Measurements from ENCODE around the gene WWC2. TPM values are rescaled to one million over a fixed set of nuclear protein-coding genes. Genes with fewer than 3 reads are reported as not detected.

Gene WWC2
- total and polyA plus RNA-seq, 2 experiments from 2014 or later: 50.5 to 74.2 TPM

DNA sequence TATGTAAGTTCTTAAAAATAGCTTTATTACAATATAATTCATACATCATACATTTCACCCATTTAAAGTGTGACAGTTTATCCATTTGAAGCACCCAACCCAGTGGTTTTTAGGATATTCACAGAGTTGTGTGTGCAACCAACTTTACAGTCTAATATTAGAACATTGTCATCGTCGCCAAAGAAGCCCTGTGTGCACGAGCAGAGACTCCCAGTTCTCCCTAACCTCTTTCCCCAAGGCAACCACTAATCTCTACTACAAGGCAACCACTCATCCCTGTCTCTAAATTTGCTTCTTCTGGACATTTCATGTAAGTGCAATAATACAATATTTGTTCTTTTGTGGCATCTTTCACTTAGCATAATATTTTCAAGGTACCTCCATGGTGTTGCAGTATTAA lies 173.3 kb downstream of the WWC2 start (continued):
- TF ChIP-seq, protein P1, sequence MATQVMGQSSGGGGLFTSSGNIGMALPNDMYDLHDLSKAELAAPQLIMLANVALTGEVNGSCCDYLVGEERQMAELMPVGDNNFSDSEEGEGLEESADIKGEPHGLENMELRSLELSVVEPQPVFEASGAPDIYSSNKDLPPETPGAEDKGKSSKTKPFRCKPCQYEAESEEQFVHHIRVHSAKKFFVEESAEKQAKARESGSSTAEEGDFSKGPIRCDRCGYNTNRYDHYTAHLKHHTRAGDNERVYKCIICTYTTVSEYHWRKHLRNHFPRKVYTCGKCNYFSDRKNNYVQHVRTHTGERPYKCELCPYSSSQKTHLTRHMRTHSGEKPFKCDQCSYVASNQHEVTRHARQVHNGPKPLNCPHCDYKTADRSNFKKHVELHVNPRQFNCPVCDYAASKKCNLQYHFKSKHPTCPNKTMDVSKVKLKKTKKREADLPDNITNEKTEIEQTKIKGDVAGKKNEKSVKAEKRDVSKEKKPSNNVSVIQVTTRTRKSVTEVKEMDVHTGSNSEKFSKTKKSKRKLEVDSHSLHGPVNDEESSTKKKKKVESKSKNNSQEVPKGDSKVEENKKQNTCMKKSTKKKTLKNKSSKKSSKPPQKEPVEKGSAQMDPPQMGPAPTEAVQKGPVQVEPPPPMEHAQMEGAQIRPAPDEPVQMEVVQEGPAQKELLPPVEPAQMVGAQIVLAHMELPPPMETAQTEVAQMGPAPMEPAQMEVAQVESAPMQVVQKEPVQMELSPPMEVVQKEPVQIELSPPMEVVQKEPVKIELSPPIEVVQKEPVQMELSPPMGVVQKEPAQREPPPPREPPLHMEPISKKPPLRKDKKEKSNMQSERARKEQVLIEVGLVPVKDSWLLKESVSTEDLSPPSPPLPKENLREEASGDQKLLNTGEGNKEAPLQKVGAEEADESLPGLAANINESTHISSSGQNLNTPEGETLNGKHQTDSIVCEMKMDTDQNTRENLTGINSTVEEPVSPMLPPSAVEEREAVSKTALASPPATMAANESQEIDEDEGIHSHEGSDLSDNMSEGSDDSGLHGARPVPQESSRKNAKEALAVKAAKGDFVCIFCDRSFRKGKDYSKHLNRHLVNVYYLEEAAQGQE (IDR thresholded peaks at IDR 0.05; ENCODE audit: unreplicated experiment): no peak
- TF ChIP-seq STAT1 (IDR thresholded peaks at IDR 0.05; ENCODE audit: unreplicated experiment) (no peak), ZNF114 (CRISPR knock-in tag; IDR thresholded peaks at IDR 0.05) (no peak)

DNA sequence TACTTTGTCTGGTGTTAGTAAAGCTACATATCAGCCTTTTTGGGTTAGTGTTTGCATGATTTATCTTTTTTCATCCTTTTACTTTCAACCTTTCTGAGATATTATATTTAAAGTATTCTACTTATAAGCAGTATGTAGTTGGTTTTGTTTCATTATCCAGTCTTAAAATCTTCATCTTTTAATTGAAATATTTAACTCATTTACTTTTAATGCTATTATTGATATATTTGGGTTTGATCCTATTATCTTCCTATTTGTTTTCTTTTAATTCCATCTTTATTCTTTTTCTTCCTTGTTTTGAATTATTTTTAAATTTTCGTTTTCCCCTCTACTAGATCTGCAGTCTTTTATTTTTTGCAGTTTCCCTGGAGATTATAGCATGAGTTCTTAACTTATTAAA lies 177.0 kb downstream of the WWC2 start:
- DNase-seq (ENCODE audit: low spot score) (no peak), ATAC-seq (no peak)
- H3K9me3 Mint-ChIP-seq: peaks cover 23% of the 10 kb centered on the region; the same call in 2 of the 3 replicates
- Histone ChIP-seq H3F3A (replicated peaks; ENCODE audit: low read depth) (no peaks in the 10 kb centered on the region), H3K9me2 (ENCODE audit: insufficient read depth) (no peaks in the 10 kb centered on the region), H3K4me1 (ENCODE audit: insufficient read depth) (no peaks in the 10 kb centered on the region), H3K4me3 (no peak overlapping the region), H3K79me2 (replicated peaks; ENCODE audit: insufficient read depth) (no peaks in the 10 kb centered on the region; the same call in 1 of the 2 replicates), H4K20me1 (replicated peaks; ENCODE audit: insufficient read depth) (no peaks in the 10 kb centered on the region), H3K27ac (ENCODE audit: low read depth) (no peak overlapping the region), H2AFZ (no peak overlapping the region), H3K36me3 (ENCODE audit: insufficient read depth) (peaks cover 52% of the 10 kb centered on the region), H3K27me3 (ENCODE audit: insufficient read depth) (no peaks in the 10 kb centered on the region), H3K4me2 (no peak overlapping the region)
- no peak overlapping the region for H3K27ac Mint-ChIP-seq
- no peaks in the 10 kb centered on the region for H3K4me1 Mint-ChIP-seq
- H3K4me3 Mint-ChIP-seq: no peak overlapping the region
- peaks cover 1% of the 10 kb centered on the region for H3K27me3 Mint-ChIP-seq (ENCODE audit: insufficient read depth, low read depth, poor library complexity)
- TF ChIP-seq EZH2 (IDR thresholded peaks at IDR 0.05; ENCODE audit: low read depth, unreplicated experiment): no peak
- TF ChIP-seq, protein P2, sequence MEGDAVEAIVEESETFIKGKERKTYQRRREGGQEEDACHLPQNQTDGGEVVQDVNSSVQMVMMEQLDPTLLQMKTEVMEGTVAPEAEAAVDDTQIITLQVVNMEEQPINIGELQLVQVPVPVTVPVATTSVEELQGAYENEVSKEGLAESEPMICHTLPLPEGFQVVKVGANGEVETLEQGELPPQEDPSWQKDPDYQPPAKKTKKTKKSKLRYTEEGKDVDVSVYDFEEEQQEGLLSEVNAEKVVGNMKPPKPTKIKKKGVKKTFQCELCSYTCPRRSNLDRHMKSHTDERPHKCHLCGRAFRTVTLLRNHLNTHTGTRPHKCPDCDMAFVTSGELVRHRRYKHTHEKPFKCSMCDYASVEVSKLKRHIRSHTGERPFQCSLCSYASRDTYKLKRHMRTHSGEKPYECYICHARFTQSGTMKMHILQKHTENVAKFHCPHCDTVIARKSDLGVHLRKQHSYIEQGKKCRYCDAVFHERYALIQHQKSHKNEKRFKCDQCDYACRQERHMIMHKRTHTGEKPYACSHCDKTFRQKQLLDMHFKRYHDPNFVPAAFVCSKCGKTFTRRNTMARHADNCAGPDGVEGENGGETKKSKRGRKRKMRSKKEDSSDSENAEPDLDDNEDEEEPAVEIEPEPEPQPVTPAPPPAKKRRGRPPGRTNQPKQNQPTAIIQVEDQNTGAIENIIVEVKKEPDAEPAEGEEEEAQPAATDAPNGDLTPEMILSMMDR (conservative IDR thresholded peaks at IDR 0.05; ENCODE audit: low read depth in 2 of 2): no peak
- TF ChIP-seq ZNF114 (CRISPR knock-in tag; IDR thresholded peaks at IDR 0.05): no peak
- TF ChIP-seq, protein P3, sequence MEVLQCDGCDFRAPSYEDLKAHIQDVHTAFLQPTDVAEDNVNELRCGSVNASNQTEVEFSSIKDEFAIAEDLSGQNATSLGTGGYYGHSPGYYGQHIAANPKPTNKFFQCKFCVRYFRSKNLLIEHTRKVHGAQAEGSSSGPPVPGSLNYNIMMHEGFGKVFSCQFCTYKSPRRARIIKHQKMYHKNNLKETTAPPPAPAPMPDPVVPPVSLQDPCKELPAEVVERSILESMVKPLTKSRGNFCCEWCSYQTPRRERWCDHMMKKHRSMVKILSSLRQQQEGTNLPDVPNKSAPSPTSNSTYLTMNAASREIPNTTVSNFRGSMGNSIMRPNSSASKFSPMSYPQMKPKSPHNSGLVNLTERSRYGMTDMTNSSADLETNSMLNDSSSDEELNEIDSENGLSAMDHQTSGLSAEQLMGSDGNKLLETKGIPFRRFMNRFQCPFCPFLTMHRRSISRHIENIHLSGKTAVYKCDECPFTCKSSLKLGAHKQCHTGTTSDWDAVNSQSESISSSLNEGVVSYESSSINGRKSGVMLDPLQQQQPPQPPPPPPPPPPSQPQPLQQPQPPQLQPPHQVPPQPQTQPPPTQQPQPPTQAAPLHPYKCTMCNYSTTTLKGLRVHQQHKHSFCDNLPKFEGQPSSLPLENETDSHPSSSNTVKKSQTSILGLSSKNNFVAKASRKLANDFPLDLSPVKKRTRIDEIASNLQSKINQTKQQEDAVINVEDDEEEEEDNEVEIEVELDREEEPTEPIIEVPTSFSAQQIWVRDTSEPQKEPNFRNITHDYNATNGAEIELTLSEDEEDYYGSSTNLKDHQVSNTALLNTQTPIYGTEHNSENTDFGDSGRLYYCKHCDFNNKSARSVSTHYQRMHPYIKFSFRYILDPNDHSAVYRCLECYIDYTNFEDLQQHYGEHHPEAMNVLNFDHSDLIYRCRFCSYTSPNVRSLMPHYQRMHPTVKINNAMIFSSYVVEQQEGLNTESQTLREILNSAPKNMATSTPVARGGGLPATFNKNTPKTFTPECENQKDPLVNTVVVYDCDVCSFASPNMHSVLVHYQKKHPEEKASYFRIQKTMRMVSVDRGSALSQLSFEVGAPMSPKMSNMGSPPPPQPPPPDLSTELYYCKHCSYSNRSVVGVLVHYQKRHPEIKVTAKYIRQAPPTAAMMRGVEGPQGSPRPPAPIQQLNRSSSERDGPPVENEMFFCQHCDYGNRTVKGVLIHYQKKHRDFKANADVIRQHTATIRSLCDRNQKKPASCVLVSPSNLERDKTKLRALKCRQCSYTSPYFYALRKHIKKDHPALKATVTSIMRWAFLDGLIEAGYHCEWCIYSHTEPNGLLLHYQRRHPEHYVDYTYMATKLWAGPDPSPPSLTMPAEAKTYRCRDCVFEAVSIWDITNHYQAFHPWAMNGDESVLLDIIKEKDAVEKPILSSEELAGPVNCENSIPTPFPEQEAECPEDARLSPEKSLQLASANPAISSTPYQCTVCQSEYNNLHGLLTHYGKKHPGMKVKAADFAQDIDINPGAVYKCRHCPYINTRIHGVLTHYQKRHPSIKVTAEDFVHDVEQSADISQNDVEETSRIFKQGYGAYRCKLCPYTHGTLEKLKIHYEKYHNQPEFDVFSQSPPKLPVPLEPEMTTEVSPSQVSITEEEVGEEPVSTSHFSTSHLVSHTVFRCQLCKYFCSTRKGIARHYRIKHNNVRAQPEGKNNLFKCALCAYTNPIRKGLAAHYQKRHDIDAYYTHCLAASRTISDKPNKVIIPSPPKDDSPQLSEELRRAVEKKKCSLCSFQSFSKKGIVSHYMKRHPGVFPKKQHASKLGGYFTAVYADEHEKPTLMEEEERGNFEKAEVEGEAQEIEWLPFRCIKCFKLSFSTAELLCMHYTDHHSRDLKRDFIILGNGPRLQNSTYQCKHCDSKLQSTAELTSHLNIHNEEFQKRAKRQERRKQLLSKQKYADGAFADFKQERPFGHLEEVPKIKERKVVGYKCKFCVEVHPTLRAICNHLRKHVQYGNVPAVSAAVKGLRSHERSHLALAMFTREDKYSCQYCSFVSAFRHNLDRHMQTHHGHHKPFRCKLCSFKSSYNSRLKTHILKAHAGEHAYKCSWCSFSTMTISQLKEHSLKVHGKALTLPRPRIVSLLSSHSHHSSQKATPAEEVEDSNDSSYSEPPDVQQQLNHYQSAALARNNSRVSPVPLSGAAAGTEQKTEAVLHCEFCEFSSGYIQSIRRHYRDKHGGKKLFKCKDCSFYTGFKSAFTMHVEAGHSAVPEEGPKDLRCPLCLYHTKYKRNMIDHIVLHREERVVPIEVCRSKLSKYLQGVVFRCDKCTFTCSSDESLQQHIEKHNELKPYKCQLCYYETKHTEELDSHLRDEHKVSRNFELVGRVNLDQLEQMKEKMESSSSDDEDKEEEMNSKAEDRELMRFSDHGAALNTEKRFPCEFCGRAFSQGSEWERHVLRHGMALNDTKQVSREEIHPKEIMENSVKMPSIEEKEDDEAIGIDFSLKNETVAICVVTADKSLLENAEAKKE (CRISPR knock-in tag; IDR thresholded peaks at IDR 0.05): no peak
- TF ChIP-seq, protein P1 (IDR thresholded peaks at IDR 0.05; ENCODE audit: unreplicated experiment): no peak
- peaks cover 72% of the 10 kb centered on the region for H3K36me3 Mint-ChIP-seq (ENCODE audit: low read depth)
